Dendritic cell treated with granulocyte-macrophage colony-stimulating factor and Interleukin-4, amounts not matched to agents 40 ng/mL and 50 ng/mL, for 4 days (primary cell): ENCODE measurements around the gene KCNMA1.

Experiments
- H3K27ac Mint-ChIP-seq: one replicate; pipeline ENCODE4 v1.8.0; 2022; ENCODE audit warnings: mild to moderate bottlenecking, mixed read lengths
- H3K27me3 Mint-ChIP-seq: one replicate; pipeline ENCODE4 v1.8.0; 2022; ENCODE audit warnings: mild to moderate bottlenecking, mixed read lengths
- H3K36me3 Mint-ChIP-seq: one replicate; pipeline ENCODE4 v1.8.0; 2022; ENCODE audit warnings: low read depth, mixed read lengths
- H3K4me1 Mint-ChIP-seq: one replicate; pipeline ENCODE4 v1.8.0; 2022; ENCODE audit warnings: low read depth, mixed read lengths
- H3K4me3 Mint-ChIP-seq: one replicate; pipeline ENCODE4 v1.8.0; 2022; ENCODE audit warnings: mild to moderate bottlenecking, moderate library complexity, mixed read lengths
- H3K9me3 Mint-ChIP-seq: one replicate; pipeline ENCODE4 v1.8.0; 2022; ENCODE audit warnings: mixed read lengths
- intact Hi-C: fragments of 100-400 bp; cut with micrococcal nuclease; formaldehyde crosslinking; loops from one replicate; pipeline ENCODE4 v1.15.0; 2022

Gene KCNMA1

GRCh38 chr10:77334501-77334900 lies 303.1 kb downstream of the KCNMA1 start:
- no peaks in the 10 kb centered on the region for H3K36me3 Mint-ChIP-seq
- no peak overlapping the region for H3K27ac Mint-ChIP-seq
- intact Hi-C loops, result no loop called here
- no peaks in the 10 kb centered on the region for H3K4me1 Mint-ChIP-seq
- H3K4me3 Mint-ChIP-seq, result no peak overlapping the region
- peaks cover 2% of the 10 kb centered on the region for H3K27me3 Mint-ChIP-seq
- H3K9me3 Mint-ChIP-seq, result no peaks in the 10 kb centered on the region

- Mint-ChIP-seq H3K9me3 (no peaks in the 10 kb centered on the region), H3K36me3 (no peaks in the 10 kb centered on the region), H3K4me1 (no peaks in the 10 kb centered on the region), H3K4me3 (no peak overlapping the region), H3K27me3 (peaks cover 2% of the 10 kb centered on the region), H3K27ac (no peak overlapping the region)
- intact Hi-C loops, result no loop called here
These were observed 303.8 kb downstream of the KCNMA1 start for GRCh38 chr10:77333610-77334340.

- no peaks in the 10 kb centered on the region for H3K9me3 Mint-ChIP-seq
- intact Hi-C loops, result no loop called here
- H3K27me3 Mint-ChIP-seq, result peaks cover 2% of the 10 kb centered on the region
- no peaks in the 10 kb centered on the region for H3K36me3 Mint-ChIP-seq
- no peak overlapping the region for H3K4me3 Mint-ChIP-seq
- H3K27ac Mint-ChIP-seq, result no peak overlapping the region
- H3K4me1 Mint-ChIP-seq, result no peaks in the 10 kb centered on the region
These were observed 305.4 kb downstream of the KCNMA1 start for GRCh38 chr10:77332256-77332655.

- Mint-ChIP-seq H3K27me3 (no peaks in the 10 kb centered on the region), H3K4me1 (no peaks in the 10 kb centered on the region), H3K9me3 (no peaks in the 10 kb centered on the region), H3K27ac (no peak overlapping the region), H3K36me3 (no peaks in the 10 kb centered on the region), H3K4me3 (no peak overlapping the region)
- intact Hi-C loops, result no loop called here
These were observed 309.3 kb downstream of the KCNMA1 start for GRCh38 chr10:77328272-77328816.

GRCh38 chr10:77325233-77325537 lies 312.4 kb downstream of the KCNMA1 start:
- Mint-ChIP-seq H3K27ac (no peak overlapping the region), H3K27me3 (peaks cover 3% of the 10 kb centered on the region), H3K4me1 (no peaks in the 10 kb centered on the region), H3K36me3 (no peaks in the 10 kb centered on the region), H3K4me3 (no peak overlapping the region), H3K9me3 (no peaks in the 10 kb centered on the region)
- intact Hi-C loops, result no loop called here

- no peaks in the 10 kb centered on the region for H3K4me1 Mint-ChIP-seq
- no peak overlapping the region for H3K27ac Mint-ChIP-seq
- intact Hi-C loops, result no loop called here
- H3K36me3 Mint-ChIP-seq, result no peaks in the 10 kb centered on the region
- H3K27me3 Mint-ChIP-seq, result peaks cover 3% of the 10 kb centered on the region
- H3K9me3 Mint-ChIP-seq, result no peaks in the 10 kb centered on the region
- H3K4me3 Mint-ChIP-seq, result no peak overlapping the region
These were observed 315.8 kb downstream of the KCNMA1 start for GRCh38 chr10:77321838-77322237.

GRCh38 chr10:77320971-77321471 lies 316.6 kb downstream of the KCNMA1 start:
- Mint-ChIP-seq H3K27me3 (peaks cover 6% of the 10 kb centered on the region), H3K4me3 (no peak overlapping the region), H3K27ac (no peak overlapping the region), H3K36me3 (no peaks in the 10 kb centered on the region), H3K4me1 (no peaks in the 10 kb centered on the region), H3K9me3 (no peaks in the 10 kb centered on the region)
- intact Hi-C loops, result no loop called here

GRCh38 chr10:77319557-77319956 lies 318.1 kb downstream of the KCNMA1 start:
- H3K36me3 Mint-ChIP-seq, result no peaks in the 10 kb centered on the region
- H3K4me3 Mint-ChIP-seq, result no peak overlapping the region
- H3K9me3 Mint-ChIP-seq, result no peaks in the 10 kb centered on the region
- H3K27me3 Mint-ChIP-seq, result peaks cover 6% of the 10 kb centered on the region
- H3K27ac Mint-ChIP-seq, result no peak overlapping the region
- no peaks in the 10 kb centered on the region for H3K4me1 Mint-ChIP-seq
- intact Hi-C loops, result no loop called here

GRCh38 chr10:77318739-77319138 lies 318.9 kb downstream of the KCNMA1 start:
- Mint-ChIP-seq H3K36me3 (no peaks in the 10 kb centered on the region), H3K4me1 (no peaks in the 10 kb centered on the region), H3K4me3 (no peak overlapping the region), H3K27ac (no peak overlapping the region), H3K27me3 (peaks cover 6% of the 10 kb centered on the region), H3K9me3 (no peaks in the 10 kb centered on the region)
- intact Hi-C loops, result no loop called here

- no peak overlapping the region for H3K4me3 Mint-ChIP-seq
- intact Hi-C loops, result no loop called here
- H3K4me1 Mint-ChIP-seq, result no peaks in the 10 kb centered on the region
These were observed 320.4 kb downstream of the KCNMA1 start for GRCh38 chr10:77317221-77317620.

GRCh38 chr10:77315496-77316129 lies 322.0 kb downstream of the KCNMA1 start:
- Mint-ChIP-seq H3K27me3 (peaks cover 11% of the 10 kb centered on the region), H3K36me3 (no peaks in the 10 kb centered on the region), H3K4me1 (no peaks in the 10 kb centered on the region), H3K27ac (no peak overlapping the region), H3K9me3 (no peaks in the 10 kb centered on the region), H3K4me3 (no peak overlapping the region)
- intact Hi-C loops, result no loop called here

More at GRCh38 chr10:77317221-77317620, 320.4 kb downstream of the KCNMA1 start:
- Mint-ChIP-seq H3K27me3 (peaks cover 3% of the 10 kb centered on the region), H3K9me3 (no peaks in the 10 kb centered on the region), H3K27ac (no peak overlapping the region), H3K36me3 (no peaks in the 10 kb centered on the region)

- intact Hi-C loops, result no loop called here
- no peaks in the 10 kb centered on the region for H3K36me3 Mint-ChIP-seq
- H3K27ac Mint-ChIP-seq, result no peak overlapping the region
- H3K9me3 Mint-ChIP-seq, result no peaks in the 10 kb centered on the region
- no peaks in the 10 kb centered on the region for H3K4me1 Mint-ChIP-seq
- peaks cover 12% of the 10 kb centered on the region for H3K27me3 Mint-ChIP-seq
- H3K4me3 Mint-ChIP-seq, result no peak overlapping the region
These were observed 324.4 kb downstream of the KCNMA1 start for GRCh38 chr10:77313066-77313750.

- intact Hi-C loops, result no loop called here
- H3K4me3 Mint-ChIP-seq, result no peak overlapping the region
- H3K9me3 Mint-ChIP-seq, result no peaks in the 10 kb centered on the region
- peaks cover 10% of the 10 kb centered on the region for H3K27me3 Mint-ChIP-seq
- H3K27ac Mint-ChIP-seq, result no peak overlapping the region
- H3K4me1 Mint-ChIP-seq, result no peaks in the 10 kb centered on the region
- no peaks in the 10 kb centered on the region for H3K36me3 Mint-ChIP-seq
These were observed 326.4 kb downstream of the KCNMA1 start for GRCh38 chr10:77311186-77311585.

GRCh38 chr10:77310288-77310840 lies 327.2 kb downstream of the KCNMA1 start:
- no peaks in the 10 kb centered on the region for H3K9me3 Mint-ChIP-seq
- no peak overlapping the region for H3K4me3 Mint-ChIP-seq
- no peaks in the 10 kb centered on the region for H3K36me3 Mint-ChIP-seq
- no peaks in the 10 kb centered on the region for H3K4me1 Mint-ChIP-seq
- H3K27me3 Mint-ChIP-seq, result peaks cover 14% of the 10 kb centered on the region
- no peak overlapping the region for H3K27ac Mint-ChIP-seq
- intact Hi-C loops, result no loop called here
